Measurements from ENCODE around the gene SLC35B4. TPM values are rescaled to one million over a fixed set of nuclear protein-coding genes. Genes with fewer than 3 reads are reported as not detected.
A peak's percentile ranks its signal among the peaks of the same experiment; 100 is the strongest.

The SLC35B4 gene
- total RNA-seq, 4 donors from 2014 or later, result 6.5 to 20.5 (median 14.6) TPM

DNA sequence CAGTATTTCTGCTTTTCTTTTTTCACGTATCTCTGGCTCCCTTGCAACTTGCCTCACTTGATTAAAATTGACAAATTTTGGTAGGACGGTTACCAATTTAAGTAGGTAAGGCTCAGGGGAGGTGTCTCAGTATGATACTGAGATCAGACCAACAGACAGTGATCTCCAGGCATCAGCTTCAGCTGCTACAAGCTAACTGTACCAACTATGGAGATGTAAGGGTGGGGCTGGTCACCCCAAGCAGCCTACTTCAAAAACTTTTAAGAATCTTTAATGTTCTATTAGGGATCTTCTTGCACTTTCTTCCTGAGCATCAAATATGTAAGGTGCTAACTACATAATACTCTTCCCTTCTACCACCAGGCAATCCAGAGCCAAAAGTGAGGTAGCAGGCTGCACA lies 26.9 kb downstream of the SLC35B4 start:
- H3K36me3 ChIP-seq, result no peaks in the 10 kb centered on the region
- no peak for DNase-seq
- no peak overlapping the region for H3K4me3 ChIP-seq
- H3K9me3 ChIP-seq, result no peaks in the 10 kb centered on the region
- peaks cover 0 to 5% of the 10 kb centered on the region in 2 donors for H3K4me1 ChIP-seq
- H3K27me3 ChIP-seq, result no peaks in the 10 kb centered on the region
- peak overlapping the region; percentile 1 to 39 for H3K27ac ChIP-seq
- intact Hi-C loops (cut with DNase I; ENCODE audit: low total_unique reads), result no loop called here
- TF ChIP-seq POLR2A (IDR thresholded peaks at IDR 0.05) (no peak), CTCF (IDR thresholded peaks at IDR 0.05) (no peak)

GRCh38 chr7:134289423-134289822 lies 27.3 kb downstream of the SLC35B4 start:
- Histone ChIP-seq H3K4me1 (peaks cover 0 to 5% of the 10 kb centered on the region in 2 donors), H3K9me3 (no peaks in the 10 kb centered on the region), H3K4me3 (no peak overlapping the region), H3K27ac (peak overlapping the region; percentile 1 to 39), H3K27me3 (no peaks in the 10 kb centered on the region), H3K36me3 (no peaks in the 10 kb centered on the region)
- DNase-seq, result peak in 1 of 2 donors; percentile 24
- intact Hi-C loops (cut with DNase I; ENCODE audit: low total_unique reads), result no loop called here
- TF ChIP-seq POLR2A (IDR thresholded peaks at IDR 0.05) (no peak), CTCF (IDR thresholded peaks at IDR 0.05) (no peak)

GRCh38 chr7:134287916-134288659 lies 28.6 kb downstream of the SLC35B4 start:
- Histone ChIP-seq H3K4me1 (peaks cover 0 to 5% of the 10 kb centered on the region in 2 donors), H3K27ac (peak overlapping the region in 1 of 2 donors; percentile 39), H3K9me3 (no peaks in the 10 kb centered on the region), H3K36me3 (no peaks in the 10 kb centered on the region), H3K4me3 (no peak overlapping the region), H3K27me3 (no peaks in the 10 kb centered on the region)
- intact Hi-C loops (cut with DNase I; ENCODE audit: low total_unique reads), result no loop called here
- TF ChIP-seq CTCF (IDR thresholded peaks at IDR 0.05) (no peak), POLR2A (IDR thresholded peaks at IDR 0.05) (no peak)
- DNase-seq, result no peak

GRCh38 chr7:134284952-134285351 lies 31.8 kb downstream of the SLC35B4 start:
- H3K36me3 ChIP-seq, result no peaks in the 10 kb centered on the region
- H3K9me3 ChIP-seq, result no peaks in the 10 kb centered on the region

More at GRCh38 chr7:134284952-134285351, 31.8 kb downstream of the SLC35B4 start:
- H3K4me3 ChIP-seq, result no peak overlapping the region
- TF ChIP-seq POLR2A (IDR thresholded peaks at IDR 0.05) (no peak), CTCF (IDR thresholded peaks at IDR 0.05) (no peak)
- intact Hi-C loops (cut with DNase I; ENCODE audit: low total_unique reads), result no loop called here
- no peak for DNase-seq
- no peaks in the 10 kb centered on the region for H3K27me3 ChIP-seq
- H3K4me1 ChIP-seq, result peaks cover 0 to 5% of the 10 kb centered on the region in 2 donors
- no peak overlapping the region for H3K27ac ChIP-seq

All from uterus (tissue), 4 donors.